Hepatocyte (in vitro differentiated cells): Measurements from ENCODE around the gene ZP1. TPM values are rescaled to one million over a fixed set of nuclear protein-coding genes. Genes with fewer than 3 reads are reported as not detected.

Source experiments
- DNase-seq: peaks from one replicate; pipeline ENCODE4 v3.0.0-alpha.2; 2016; ENCODE audit warnings: low spot score
- H2AFZ ChIP-seq: fragments of 200-600 bp; sonication (generic); 2 replicates; pipeline ENCODE4 v1.6.0; 2016; ENCODE audit warnings: antibody characterized with exemption, mild to moderate bottlenecking
- H3K27ac ChIP-seq: fragments of 200-600 bp; sonication (generic); 2 replicates; pipeline ENCODE4 v1.5.1; 2016; ENCODE audit warnings: mild to moderate bottlenecking
- H3K27me3 ChIP-seq: fragments of 200-600 bp; sonication (generic); 2 replicates; pipeline ENCODE4 v1.6.1; 2016
- H3K36me3 ChIP-seq: fragments of 200-600 bp; sonication (generic); replicated peaks from 2 replicates; pipeline ENCODE4 v1.5.1; 2016; ENCODE audit warnings: low read depth; ENCODE audit not compliant: insufficient read depth
- H3K4me1 ChIP-seq: fragments of 200-600 bp; sonication (generic); 2 replicates; pipeline ENCODE4 v1.5.1; 2016; ENCODE audit warnings: mild to moderate bottlenecking, moderate library complexity; ENCODE audit not compliant: insufficient read depth
- H3K4me2 ChIP-seq: fragments of 200-600 bp; sonication (generic); 2 replicates; pipeline ENCODE4 v1.6.0; 2016
- H3K4me3 ChIP-seq: fragments of 200-600 bp; sonication (generic); 2 replicates; pipeline ENCODE4 v1.5.1; 2016; ENCODE audit warnings: mild to moderate bottlenecking
- H3K79me2 ChIP-seq: fragments of 200-600 bp; sonication (generic); 2 replicates; pipeline ENCODE4 v1.6.0; 2017; ENCODE audit warnings: mild to moderate bottlenecking
- H3K9me2 ChIP-seq: fragments of 200-600 bp; sonication (generic); replicated peaks from 2 replicates; pipeline ENCODE4 v1.6.0; 2017; ENCODE audit warnings: mild to moderate bottlenecking; ENCODE audit not compliant: insufficient read depth
- H3K9me3 ChIP-seq: fragments of 200-600 bp; sonication (generic); 2 replicates; pipeline ENCODE4 v1.5.1; 2016; ENCODE audit warnings: low read depth, mild to moderate bottlenecking
- H4K20me1 ChIP-seq: fragments of 200-600 bp; sonication (generic); 2 replicates; pipeline ENCODE4 v1.6.0; 2016; ENCODE audit warnings: mild to moderate bottlenecking; ENCODE audit not compliant: insufficient read depth, poor library complexity, severe bottlenecking
- EZH2 ChIP-seq: fragments of 200-600 bp; sonication (generic); IDR thresholded peaks from 2 replicates; pipeline ENCODE4 v1.6.1; 2016; ENCODE audit warnings: antibody characterized with exemption, mild to moderate bottlenecking, borderline replicate concordance
- EZH2phosphoT487 ChIP-seq: fragments of 200-600 bp; sonication (generic); IDR thresholded peaks from one replicate; pipeline ENCODE4 v1.6.1; 2018; ENCODE audit warnings: antibody characterized with exemption, mild to moderate bottlenecking, low read depth, moderate library complexity; ENCODE audit not compliant: unreplicated experiment, severe bottlenecking
- WGBS: methylation state at CpG from one replicate; pipeline ENCODE4 v1.1.6; 2016; ENCODE audit warnings: low lambda C conversion rate; ENCODE audit errors: missing lambda C conversion rate; 5-methylcytosine and 5-hydroxymethylcytosine counted together
- polyA plus RNA-seq: library from polyadenylated mRNA; unstranded; fragments of >200 nt; fragmentation: Nextera tagmentation; extraction: Ambion mirVana; gene quantifications from 2 replicates; pipeline ENCODE4 v1.2.1, GENCODE V29; 2016
- total RNA-seq: library from RNA; depleted of rRNA; stranded (reverse); fragments of >200 nt; gene quantifications from 2 replicates; pipeline ENCODE4 v1.2.3, GENCODE V29; 2014
- TF ChIP-seq, protein P1 (sequence below): fragments of 200-600 bp; sonication (generic); IDR thresholded peaks from 2 replicates; pipeline ENCODE4 v1.5.1; 2016; ENCODE audit warnings: antibody characterized with exemption, mild to moderate bottlenecking; ENCODE audit not compliant: poor library complexity

Gene ZP1
- total and polyA plus RNA-seq, 2 experiments from 2014 or later: 1.6 TPM; not detected in 1

DNA sequence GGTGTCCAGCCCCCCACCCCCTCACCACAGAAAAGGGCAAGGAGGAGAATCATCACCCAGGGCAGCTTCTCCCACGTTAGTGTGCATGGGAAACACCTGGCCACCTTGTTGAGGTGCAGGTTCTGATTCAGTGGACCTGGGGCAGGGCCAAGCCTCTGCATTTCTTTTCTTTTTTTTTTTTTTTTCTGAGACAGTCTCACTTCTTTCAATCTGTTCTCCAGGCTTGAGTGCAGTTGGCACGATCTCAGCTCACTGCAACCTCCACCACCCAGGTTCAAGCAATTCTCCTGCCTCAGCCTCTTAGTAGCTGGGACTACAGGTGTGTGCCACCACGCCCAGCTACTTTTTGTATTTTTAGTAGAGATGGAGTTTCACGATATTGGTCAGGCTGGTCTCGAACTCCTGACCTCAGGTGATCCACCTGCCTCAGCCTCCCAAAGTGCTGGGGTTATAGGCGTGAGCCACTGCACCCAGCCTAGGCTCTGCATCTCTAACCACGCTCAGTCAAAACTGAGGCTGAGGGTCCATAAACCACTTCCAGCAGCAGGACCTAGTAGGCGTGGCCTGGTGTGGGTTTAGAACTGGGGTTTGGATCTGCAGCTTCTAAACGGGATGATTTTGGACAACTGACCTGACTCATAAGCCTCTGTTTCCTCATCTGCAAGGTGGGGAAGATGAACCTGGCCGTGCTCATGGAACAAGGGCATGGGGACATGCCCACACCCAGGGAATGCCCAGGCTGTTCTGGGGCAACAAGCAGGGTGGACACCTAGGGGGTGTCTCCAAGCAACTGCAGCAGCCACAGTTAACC lies 734 bp downstream of the ZP1 start:
- no peak overlapping the region for H3K4me2 ChIP-seq
- H3K36me3 ChIP-seq: no peaks in the 10 kb centered on the region
- H3K4me1 ChIP-seq: no peaks in the 10 kb centered on the region
- H3K27me3 ChIP-seq: no peaks in the 10 kb centered on the region
- no peak overlapping the region for H2AFZ ChIP-seq
- no peaks in the 10 kb centered on the region for H4K20me1 ChIP-seq
- DNase-seq: no peak
- H3K27ac ChIP-seq: no peak overlapping the region
- H3K79me2 ChIP-seq: no peaks in the 10 kb centered on the region
- no peaks in the 10 kb centered on the region for H3K9me3 ChIP-seq
- TF ChIP-seq, protein P1, sequence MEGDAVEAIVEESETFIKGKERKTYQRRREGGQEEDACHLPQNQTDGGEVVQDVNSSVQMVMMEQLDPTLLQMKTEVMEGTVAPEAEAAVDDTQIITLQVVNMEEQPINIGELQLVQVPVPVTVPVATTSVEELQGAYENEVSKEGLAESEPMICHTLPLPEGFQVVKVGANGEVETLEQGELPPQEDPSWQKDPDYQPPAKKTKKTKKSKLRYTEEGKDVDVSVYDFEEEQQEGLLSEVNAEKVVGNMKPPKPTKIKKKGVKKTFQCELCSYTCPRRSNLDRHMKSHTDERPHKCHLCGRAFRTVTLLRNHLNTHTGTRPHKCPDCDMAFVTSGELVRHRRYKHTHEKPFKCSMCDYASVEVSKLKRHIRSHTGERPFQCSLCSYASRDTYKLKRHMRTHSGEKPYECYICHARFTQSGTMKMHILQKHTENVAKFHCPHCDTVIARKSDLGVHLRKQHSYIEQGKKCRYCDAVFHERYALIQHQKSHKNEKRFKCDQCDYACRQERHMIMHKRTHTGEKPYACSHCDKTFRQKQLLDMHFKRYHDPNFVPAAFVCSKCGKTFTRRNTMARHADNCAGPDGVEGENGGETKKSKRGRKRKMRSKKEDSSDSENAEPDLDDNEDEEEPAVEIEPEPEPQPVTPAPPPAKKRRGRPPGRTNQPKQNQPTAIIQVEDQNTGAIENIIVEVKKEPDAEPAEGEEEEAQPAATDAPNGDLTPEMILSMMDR: no peak
- TF ChIP-seq EZH2phosphoT487 (no peak), EZH2 (no peak)
- no peak overlapping the region for H3K4me3 ChIP-seq
- H3K9me2 ChIP-seq: no peaks in the 10 kb centered on the region
- WGBS: 83% methylated on average over 10 of the region's 10 CpGs

DNA sequence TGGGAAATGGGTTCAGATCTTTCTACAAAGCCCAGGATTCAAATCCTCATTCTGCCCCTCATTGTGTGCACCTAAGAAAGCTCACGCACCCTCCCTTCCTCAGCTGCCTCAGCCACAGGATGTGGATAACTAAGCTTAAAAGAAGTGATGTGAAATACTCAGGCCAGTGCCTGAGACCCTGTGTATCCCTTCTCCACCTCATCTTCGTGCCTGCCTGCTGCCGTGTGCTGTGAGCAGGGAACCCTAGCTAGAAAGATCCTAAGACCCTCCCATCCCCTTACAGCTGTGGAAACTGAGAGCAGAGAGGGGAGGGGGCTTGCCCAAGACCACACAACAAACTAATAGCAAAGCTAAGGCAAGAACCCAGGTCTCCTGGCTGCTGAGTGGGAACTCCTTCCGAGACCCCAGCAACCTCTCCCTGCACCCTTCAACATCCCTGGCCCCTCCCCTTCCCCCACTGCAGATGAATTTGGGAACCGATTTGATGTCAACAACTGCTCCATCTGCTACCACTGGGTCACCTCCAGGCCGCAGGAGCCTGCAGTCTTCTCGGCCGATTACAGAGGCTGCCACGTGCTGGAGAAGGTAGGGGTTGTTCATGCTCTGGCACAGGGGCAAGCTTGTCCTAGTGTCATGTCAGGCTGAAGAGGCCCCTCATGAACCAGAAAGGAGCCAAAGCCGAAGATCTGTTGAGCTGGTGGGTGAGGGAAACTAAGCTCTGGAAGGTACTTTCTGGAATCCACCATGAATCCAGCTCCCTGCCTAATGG lies 1.5 kb downstream of the ZP1 start:
- Histone ChIP-seq H3K9me3 (no peaks in the 10 kb centered on the region), H3K79me2 (no peaks in the 10 kb centered on the region), H3K9me2 (no peaks in the 10 kb centered on the region), H3K4me1 (no peaks in the 10 kb centered on the region), H4K20me1 (no peaks in the 10 kb centered on the region), H3K27me3 (no peaks in the 10 kb centered on the region), H2AFZ (no peak overlapping the region), H3K27ac (no peak overlapping the region), H3K4me3 (no peak overlapping the region), H3K4me2 (no peak overlapping the region), H3K36me3 (no peaks in the 10 kb centered on the region)
- TF ChIP-seq EZH2: no peak
- TF ChIP-seq EZH2phosphoT487: no peak
- TF ChIP-seq, protein P1: no peak
- no peak for DNase-seq
- WGBS: 87% methylated on average over 10 of the region's 10 CpGs

DNA sequence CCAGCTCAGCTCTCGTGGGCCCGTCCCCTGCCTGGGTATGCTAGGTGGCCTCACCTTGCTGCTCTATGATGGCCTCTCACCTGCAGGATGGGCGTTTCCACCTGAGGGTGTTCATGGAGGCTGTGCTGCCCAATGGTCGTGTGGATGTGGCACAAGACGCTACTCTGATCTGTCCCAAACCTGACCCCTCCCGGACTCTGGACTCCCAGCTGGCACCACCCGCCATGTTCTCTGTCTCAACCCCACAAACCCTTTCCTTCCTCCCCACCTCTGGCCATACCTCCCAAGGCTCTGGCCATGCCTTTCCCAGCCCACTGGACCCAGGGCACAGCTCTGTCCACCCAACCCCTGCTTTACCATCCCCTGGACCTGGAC lies 2.1 kb downstream of the ZP1 start:
- Histone ChIP-seq H3K4me3 (no peak overlapping the region), H3K9me3 (no peaks in the 10 kb centered on the region), H3K79me2 (no peaks in the 10 kb centered on the region), H3K9me2 (no peaks in the 10 kb centered on the region), H4K20me1 (no peaks in the 10 kb centered on the region), H3K36me3 (no peaks in the 10 kb centered on the region), H2AFZ (no peak overlapping the region), H3K27ac (no peak overlapping the region), H3K27me3 (no peaks in the 10 kb centered on the region), H3K4me2 (no peak overlapping the region), H3K4me1 (no peaks in the 10 kb centered on the region)
- no peak for DNase-seq
- TF ChIP-seq EZH2phosphoT487: no peak
- TF ChIP-seq, protein P1: no peak
- no peak for TF ChIP-seq EZH2
- 98% methylated on average over 7 of the region's 7 CpGs for WGBS
